CD4-positive, alpha-beta T cell treated with Interleukin-15 for 1 hour (primary cell): ENCODE measurements around the gene ELFN2.
A peak's percentile ranks its signal among the peaks of the same experiment; 100 is the strongest.

ENCODE experiments used
- DNase-seq: peaks from one replicate; pipeline ENCODE4 v3.0.0-alpha.2; 2020

The ELFN2 gene

DNA sequence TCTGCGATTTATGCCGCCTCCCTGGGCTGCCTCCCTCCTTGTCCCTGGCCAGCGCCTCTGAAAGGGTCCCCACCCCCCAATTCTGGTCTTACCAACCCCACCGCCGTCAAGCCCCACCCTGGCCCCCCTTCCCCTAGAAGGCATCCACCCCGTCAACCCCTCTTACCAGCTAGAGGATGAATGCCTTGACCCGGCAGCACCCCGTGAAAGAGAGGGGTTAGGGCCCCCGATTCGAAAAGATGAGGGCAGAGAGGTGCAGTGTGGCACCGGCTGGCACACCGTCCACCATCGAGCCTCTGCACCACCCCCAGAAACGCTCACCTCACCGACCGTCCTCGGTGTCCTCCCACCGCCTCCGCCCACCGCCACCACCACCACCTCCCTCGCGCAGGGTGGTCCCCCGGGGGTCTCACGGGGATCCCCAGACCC lies 559 bp downstream of the ELFN2 start:
- DNase-seq: no peak

DNA sequence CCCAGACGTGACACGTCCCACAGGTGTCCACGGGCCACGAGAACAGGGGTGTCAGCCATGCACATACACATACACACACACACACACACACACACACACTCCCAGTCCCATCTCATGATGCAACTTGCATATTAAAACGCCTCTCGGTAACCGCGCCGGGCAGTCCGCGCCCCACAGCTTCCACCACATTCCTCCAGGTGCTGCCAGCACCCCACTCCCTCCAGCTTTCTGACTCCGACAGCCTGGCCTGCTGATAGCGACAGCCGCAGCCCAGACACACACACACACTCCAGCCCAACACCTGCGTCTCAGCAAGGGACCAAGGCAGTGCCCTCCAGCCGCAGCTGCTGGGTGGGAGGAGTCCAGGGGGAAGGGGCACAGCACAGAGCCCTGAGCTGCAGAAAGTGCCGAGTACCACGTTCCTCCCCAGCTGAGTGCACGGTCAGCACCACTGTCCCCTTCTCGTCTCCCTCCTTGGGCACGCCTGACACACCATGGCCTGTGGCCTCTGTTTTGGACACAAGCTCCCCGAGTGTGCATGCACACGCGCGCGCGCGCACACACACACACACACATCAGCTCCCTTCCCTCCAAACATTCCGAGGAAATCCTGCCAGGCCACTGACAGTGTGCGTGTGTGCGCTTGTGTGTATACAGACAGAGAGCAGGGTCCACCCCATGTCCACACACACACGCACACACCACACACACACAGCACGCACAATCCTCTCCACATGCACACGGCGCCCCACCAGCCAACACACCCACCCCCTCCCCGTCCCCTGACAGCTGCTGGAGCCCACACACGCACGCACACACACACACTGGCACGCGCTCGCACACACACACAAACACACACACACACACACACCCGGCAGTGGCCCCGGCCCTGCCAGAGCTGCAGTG lies 1.2 kb downstream of the ELFN2 start:
- DNase-seq: no peak

DNA sequence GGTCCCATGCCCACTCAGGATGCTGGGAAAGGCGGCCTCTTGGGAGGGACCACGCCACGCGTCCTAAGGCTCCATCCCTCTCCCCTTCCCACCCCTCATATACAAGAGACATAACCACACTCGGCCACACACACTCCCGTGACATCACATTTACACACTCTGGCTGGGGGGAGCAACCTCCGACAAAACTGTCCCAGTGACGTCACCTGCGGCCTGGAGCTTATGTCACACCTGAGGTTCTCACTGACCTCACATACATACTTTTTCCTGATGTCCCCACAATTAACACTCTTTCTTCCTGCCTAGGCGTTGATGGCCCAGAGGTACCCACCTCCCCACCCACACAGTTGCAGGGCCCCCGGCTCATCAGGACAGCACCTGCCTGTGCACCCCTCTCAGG lies 1.9 kb downstream of the ELFN2 start:
- DNase-seq: no peak

DNA sequence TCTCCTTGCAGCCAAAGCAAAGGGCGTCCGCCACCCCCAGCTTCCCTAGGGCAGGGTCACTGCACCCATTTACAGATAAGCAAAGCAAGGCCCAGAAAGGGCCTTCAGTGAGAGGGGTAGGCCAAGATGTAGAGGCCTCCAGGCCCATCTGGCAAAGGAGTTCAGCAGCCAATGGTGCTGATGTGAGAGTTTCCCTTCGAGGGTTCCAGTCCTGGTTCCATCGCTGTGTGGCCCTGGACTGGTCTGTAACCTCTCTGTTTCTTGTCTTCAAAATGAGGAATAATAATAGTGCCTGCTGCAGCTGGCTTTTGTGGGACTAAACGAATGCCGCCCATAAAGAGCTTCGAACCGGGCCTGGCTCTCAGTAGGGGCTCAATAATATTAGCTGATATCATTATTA lies 4.0 kb downstream of the ELFN2 start:
- DNase-seq: no peak

DNA sequence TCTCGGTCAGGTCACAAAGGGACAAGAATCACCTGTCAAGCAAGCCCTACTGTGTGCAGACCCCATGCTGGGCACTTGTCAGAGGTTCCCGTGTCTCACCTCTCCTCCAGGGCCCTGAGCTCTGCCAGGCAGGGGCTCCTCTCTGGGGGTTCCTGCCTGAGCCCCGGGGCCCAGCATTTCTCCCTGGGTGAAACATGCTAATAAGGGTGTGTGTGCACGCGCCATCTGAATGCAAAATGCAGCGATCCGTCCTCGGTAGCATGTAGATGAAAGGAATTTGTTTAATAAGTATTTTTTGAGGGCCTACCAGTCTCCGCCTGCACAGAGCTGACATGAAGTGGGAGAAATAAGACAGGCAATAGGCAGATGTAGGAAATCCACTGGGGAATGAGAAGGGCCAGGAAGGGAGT lies 5.8 kb downstream of the ELFN2 start:
- DNase-seq: no peak

DNA sequence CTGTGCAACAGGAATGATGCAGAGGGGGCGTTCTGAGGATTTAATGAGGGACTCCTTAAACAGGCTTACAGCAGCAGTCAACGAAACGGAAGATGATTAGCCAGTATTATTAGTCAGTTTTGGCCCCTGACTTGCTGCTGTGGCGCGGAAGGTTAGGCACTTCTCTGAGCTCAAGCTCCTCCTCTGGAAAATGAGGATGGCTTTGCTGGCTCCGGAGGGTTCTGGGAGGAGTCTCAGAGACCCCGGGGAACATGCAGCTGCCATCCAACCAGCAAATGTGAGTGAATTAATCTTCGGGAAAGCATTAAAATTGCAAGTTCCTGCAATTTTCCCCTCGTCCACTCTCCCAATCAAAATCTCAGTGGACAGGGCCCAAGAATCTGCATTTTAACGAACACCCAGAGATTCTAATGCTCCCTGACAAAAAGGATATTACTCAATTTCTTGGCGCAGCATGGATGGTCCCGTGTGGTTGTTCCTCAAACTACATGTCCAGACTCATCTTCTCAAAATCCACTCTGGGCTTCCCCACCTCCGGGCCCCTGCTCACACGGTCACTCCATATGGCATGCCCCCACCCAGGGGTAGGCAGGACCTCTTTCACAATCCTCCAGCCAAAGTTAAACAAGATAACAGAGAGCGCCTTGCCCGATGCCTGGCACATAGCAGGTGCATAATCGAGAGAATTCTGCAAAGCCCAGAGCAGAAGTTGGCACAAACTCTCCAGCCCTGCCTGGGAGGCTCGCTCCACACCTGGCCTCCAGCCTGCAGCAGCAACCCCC lies 6.4 kb downstream of the ELFN2 start:
- DNase-seq: no peak

DNA sequence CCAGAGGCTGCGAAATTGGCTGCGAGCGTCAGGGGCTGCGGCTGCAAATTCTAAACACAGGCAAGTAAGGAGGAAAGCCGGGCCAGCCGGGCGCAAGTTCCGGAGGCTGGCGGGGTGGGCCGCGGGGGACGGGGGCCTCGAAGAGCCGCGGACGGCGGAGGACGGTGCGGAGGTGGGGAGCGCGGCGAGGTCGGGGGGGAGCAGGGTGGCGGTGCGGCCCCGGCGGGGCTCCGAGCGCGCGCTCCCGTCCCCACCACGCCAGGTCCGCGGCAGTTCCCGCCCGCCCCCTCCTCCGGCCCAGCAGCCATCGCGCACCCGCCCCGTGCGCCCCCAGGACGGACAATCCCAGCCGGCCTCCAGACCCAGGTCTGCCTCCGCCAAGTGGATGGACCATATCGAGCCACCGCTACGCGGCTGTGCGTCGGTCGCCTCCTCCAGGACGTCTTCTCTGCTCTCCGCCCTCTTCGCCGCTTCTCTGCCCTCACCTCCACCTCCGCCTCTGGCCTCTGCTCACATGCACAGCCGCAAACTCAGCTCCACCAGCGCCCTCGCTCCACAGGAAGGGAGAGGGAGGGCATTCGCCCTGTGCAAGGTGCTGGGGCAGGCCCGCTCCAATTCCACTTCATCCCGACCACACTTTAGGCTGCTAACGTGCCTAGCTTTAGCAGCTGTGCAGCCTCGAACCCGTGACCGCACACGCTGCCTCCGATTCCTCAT lies 7.2 kb downstream of the ELFN2 start:
- DNase-seq: no peak

DNA sequence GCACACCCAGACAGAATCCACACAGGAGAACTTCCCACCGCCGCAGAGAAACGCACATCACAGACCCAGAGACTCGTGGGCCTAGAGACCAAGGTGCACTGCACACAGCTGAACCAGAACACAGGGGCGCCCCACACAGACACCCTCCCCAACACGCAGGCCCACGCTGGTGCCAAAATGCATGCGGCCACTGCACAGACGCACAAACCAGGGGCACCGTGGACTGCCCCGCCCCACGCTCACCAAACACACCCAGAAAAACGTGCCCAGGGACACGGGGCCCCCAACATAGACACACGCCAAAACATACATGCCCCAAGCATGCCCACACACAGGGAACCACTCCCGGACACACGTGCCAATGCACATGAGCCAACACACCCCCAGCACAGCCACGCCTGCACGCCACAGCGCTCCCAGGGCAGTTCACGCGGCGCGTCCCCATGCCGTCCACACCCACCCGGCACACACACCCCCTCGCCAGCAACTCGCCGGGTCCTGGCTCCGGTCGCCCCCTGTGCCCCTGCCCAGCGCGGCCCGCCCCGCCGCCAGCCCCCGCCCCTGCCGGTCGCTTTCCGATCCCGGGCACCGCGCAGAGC lies 7.8 kb downstream of the ELFN2 start:
- DNase-seq: no peak

DNA sequence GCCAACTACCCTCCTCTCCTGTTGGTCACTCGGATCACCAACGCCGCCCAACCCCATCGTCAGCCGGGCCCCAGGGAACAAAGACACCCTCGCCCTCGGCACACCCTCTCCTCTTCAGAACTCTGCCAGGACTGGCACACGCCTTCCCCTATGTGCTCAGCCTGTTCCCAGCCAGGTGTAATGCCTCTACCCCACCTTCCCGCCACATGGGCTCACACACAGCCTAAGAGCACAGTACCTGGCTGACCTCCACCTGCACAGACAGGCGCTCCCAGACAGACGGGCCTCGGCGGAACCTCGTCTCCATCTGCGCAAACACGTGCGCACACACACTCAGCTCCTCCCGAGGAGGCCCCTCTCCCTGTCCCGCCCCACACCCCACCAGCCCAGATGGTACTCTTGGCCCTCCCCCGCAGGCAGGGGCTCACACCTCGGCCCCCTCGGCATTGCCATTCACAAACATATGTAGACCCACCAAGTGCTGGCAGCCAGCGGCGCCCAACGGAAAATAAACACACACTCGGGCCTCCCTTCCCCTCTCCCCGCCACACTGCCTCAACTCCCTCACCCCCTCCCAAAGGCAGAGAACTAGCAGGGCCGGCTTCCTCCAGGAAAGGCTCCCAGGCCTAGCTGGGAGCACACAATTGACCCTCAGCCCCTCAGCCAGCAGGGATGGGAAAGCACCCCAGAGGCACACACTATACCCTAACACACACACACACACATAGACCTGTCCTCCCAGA lies 8.5 kb downstream of the ELFN2 start:
- no peak for DNase-seq

DNA sequence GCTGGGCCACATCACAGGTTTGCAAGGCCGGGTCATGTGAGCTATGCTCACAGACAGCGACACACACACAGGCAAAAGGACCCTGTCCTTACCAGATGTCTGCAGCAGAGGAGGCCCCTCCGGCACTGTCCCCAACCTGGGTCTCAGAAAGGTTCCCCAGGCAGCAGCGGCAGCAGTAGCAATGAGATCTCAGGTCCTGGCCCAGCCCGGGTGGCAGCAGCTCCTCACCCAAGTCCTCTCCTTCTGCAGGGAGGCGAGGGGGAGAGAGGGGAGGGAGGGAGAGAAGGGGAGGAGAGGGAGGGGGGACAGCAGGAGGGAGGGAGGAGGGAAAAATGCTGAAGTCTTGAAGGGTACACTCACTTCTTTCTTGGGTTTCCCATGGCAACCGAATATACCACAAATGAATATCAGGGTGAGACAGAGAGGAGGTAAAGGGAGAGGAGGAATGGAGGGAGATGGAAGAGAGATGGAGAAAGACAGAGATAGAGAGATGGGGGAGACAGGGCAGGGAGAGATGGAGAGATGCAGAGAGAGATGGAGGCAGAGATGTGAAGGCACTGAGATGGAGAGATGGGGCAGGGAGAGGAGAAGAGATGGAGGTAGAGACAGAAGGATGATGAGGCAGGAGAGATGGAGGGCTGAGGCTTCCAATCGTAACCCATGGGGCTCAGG lies 9.5 kb downstream of the ELFN2 start:
- DNase-seq: no peak

DNA sequence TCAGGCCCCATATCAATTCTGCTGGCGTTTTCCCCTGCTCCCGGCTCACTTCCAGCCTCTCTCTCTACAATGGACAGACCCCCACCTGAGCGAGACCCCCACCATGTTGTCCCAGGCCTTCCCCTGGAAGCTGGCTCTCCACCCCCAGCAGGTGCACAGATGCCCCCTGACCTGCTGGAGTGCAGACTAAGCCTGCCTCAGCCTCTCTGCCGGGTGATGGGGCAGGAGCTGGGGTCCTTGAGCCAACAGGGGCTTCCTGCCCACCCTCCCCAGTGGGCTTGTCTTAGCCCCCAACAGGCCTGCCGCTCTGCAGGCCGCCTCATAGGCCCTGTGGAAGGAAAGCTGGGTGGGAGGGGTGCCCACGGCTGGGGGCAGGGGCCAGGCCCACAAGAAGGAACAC lies 10.0 kb downstream of the ELFN2 start:
- DNase-seq: no peak

DNA sequence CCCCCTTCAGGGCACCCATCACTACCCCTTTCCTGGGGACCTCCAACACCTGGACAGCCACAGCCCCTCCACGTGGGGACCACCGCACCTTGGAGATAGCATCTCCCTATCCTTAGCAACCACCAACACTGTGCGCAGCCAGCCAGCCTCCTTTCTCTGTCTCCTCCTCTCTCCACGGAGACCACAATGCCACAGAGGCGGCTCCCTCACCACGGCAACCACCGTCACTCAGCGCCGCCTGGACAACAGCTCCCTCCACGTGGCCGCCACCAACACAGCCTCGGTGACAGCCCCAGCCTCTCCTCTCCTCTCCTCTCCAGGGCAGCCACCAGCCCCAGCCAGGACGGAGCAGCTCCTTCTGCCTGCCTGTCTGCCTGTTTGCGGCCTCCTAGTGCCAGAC lies 10.5 kb downstream of the ELFN2 start:
- peak; percentile 42 for DNase-seq

DNA sequence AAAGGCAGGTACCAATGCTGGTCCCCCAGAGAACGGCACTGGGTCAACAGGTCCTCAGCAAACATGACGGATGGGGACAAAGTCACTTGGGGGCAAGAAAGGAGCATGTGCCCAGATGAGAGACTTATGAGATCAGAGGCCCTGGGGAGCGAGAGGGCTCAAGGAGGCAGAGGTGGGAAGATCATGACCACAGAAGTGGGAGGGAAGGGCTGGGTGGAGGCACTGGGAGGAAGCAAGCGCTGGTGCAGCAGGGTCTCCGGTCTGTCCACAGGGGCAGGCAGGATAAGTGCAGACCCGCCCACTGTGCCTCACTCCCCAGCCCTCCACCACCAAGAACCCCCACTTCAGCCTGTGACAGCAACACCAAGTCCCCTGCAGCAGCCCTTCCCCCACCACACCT lies 10.9 kb downstream of the ELFN2 start:
- no peak for DNase-seq

DNA sequence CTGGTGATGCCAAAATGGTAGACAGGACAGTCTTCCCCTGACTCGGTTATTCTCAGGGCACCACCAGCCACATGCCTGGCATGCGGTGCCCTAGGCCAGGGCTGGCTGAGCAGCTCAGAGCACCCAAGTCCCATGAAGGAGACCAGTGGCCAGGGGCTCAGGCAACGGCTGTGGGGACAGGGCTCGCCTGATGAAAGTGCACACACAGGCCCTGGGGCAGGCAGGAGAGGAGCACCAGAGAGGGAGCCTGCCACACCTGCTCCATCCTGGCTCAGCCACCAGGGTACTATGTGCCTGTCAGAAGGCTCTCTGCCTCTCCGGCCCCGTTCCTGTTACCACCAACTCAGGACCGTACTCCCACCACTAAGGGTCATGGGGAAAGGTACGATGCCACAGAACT lies 12.1 kb downstream of the ELFN2 start:
- DNase-seq: no peak

DNA sequence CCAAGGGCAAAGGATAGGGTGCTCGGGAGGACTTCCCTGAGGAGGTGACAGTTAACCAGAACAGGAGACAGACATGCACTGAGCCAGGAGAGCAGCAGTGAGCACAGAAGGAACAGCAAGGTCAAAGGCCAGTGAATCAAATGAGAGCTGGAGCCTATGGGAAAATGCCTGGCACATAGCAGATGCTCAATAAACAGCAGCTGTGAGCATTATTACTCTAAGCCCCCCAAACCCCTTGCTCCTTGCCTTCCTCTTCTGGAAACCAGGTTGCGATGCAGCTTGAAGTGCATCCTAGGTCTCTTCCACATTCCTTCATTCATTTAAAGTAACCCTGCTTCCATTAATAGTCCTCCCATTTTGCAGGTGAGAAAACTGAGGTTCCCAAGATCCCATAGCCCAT lies 13.0 kb downstream of the ELFN2 start:
- no peak for DNase-seq

DNA sequence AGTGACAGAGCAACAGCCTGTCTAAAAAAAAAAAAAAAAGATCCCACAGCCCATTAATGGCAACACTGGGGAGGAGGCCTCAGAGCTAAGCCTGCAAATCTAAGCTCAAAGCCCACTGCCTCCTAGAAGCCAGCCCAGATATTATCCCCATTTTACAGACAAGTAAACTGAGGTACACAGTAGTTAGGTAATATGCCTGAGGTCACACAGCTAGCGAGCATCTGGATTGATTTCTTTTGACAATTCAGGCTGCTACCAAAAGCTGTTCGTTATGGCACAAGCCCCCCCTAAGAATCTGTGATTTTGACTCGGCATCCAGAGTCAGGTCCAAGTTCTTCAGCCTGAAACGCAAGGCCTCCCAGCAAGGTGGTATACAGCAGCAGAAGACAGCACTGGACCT lies 13.7 kb downstream of the ELFN2 start:
- DNase-seq: no peak

DNA sequence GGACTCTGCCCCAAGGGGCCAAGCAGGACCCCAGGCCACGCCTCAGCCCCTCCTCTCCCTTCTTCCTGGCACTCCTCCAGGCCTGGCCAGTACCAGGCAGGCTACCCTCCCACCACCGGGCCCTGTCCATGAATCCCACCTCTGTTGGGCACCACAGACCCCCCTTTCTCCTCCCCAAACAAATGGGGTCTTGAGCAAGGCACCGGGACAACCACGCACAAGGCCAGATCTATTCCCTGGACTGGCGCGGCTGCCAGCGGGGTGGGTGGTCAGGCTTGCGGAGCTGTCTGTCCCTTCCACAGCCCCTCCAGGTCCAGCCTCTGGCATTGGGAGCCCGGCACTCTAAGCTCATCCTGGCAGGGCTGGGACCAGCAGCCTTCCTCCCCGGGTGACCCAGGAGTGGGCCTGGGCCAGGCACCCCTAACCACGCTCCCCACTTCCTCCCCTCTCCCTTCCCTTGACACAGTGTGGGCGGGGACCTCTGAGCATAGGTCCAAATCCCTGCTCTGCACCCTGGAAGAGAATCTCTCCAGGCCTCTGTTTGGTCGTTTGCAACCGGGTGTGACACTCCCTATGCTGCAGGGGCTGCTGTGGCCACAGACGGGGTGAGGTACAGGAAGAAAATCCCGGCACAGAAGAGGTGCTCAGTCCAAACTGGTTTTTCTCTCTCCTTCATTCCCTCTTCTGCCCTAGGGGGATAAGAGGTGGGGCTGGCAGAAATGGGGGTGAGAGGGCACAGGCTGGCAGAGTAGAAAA lies 14.6 kb downstream of the ELFN2 start:
- no peak for DNase-seq

DNA sequence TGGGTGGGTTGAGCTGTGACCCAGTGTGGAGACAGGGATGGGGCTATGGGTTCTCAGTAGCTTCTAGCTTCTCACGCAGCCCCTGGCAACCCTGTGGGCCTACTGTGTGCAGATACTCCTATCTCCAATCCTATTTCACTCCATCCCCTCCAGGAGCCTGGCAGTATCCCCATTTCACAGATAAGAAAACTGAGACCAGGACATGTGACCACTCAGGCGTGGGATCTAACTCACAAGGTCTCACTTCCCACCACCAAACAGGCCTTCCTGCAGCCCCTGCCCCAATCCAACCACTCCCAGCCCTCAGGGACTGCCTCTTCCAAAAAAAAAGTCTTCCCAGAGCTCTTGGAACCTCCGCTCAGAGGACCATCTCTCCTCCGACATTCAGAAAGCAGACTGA lies 15.6 kb downstream of the ELFN2 start:
- no peak for DNase-seq

DNA sequence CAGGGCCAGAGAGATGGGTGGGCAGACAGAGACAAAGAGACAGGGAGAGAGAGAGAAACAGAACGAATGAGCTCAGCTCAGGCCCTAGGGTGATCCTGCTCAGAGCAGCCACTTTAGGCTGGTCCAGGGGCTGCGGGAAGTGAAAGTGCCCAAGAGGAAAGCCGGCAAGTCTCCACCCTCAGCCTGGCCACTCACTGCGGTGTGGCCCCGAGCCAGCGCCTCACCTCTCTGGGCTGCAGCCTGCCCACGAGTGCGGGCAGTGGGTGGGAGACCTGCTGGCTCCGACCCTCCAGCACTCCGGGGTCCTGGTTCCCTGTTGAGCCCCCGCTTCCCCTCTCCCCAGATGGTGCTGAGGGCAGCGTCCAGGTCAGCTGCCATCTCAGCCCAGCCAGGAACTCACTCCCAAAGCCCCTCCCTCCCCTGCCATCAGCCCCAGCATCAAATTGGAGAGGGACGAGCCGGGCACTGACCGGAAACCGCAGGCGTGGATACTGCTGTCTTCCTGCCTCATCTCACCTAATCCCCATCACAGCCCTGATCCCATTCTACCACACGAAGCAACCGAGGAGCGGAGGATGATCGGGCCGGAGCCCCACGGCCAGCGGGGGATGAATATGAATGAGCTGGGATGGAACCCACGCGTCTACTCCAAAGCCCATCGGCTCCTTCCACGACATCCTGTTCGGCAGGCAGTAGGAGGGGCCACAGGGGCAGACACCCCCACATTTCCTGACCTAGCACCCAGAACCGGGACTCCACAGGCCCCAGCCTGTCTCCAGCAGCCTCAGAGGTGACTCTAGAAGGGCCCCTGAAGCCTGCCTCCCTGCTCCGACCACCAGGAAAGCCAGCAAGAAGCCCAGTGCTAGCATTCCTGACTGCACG lies 16.9 kb downstream of the ELFN2 start:
- peak; percentile 38 for DNase-seq

DNA sequence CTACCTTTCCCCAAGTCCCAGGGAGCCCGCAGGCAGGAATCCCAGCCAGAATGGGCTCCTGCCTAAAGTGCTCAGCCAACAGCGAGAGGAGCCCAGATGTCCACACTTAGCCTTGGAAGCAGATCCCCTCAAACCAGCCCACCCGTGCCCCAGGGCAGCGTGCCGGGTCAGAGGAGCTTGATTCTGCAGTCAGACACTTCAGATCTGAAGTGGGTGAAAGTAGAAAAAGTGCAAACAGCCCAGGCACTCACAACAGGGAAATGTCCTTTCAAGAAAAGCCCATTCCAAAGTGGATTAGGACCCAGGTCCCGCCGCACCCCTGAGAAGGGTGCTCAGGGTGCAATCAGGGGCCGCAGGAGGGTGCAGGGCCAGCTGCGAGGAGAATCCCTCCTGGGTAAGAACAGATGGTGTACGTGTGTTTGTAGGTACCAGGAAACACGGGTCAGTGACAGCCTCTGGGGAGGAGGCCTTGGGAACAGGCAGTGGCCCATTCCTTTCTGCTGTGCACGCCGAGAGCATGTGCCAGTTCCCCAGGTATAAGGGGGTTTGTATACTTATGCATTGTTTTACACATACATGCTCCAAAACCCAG lies 17.7 kb downstream of the ELFN2 start:
- no peak for DNase-seq
